Measurements from ENCODE around the gene SFXN2.

GRCh38 chr10:102731222-102731800 lies 16.9 kb downstream of the SFXN2 start:
- TF ChIP-seq POLR2A (IDR thresholded peaks at IDR 0.05): no peak
- TF ChIP-seq, protein P1, sequence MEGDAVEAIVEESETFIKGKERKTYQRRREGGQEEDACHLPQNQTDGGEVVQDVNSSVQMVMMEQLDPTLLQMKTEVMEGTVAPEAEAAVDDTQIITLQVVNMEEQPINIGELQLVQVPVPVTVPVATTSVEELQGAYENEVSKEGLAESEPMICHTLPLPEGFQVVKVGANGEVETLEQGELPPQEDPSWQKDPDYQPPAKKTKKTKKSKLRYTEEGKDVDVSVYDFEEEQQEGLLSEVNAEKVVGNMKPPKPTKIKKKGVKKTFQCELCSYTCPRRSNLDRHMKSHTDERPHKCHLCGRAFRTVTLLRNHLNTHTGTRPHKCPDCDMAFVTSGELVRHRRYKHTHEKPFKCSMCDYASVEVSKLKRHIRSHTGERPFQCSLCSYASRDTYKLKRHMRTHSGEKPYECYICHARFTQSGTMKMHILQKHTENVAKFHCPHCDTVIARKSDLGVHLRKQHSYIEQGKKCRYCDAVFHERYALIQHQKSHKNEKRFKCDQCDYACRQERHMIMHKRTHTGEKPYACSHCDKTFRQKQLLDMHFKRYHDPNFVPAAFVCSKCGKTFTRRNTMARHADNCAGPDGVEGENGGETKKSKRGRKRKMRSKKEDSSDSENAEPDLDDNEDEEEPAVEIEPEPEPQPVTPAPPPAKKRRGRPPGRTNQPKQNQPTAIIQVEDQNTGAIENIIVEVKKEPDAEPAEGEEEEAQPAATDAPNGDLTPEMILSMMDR (IDR thresholded peaks at IDR 0.05): no peak

Measured in esophagus squamous epithelium (tissue), 4 donors.